GM18873 (cell line): ENCODE results near the gene ESYT2.
"Not testable (repeated sequence)": the region's sequence is repeated elsewhere in the genome, so short reads cannot be mapped to it uniquely, and the experiment has no call there.

Experiments
- ATAC-seq: cut with Tn5 transposase; IDR thresholded peaks from one replicate; pipeline ENCODE4 v1.9.1; 2021; ENCODE audit warnings: mild to moderate bottlenecking, moderate library complexity, moderate number of reproducible peaks; ENCODE audit not compliant: unreplicated experiment, low FRiP score

The ESYT2 gene

GRCh38 chr7:158703679-158704523 is 125.4 kb downstream of the ESYT2 start:
- ATAC-seq: not testable (repeated sequence)

GRCh38 chr7:158702944-158703343 is 126.4 kb downstream of the ESYT2 start:
- ATAC-seq: no peak

- no peak for ATAC-seq
Observed at GRCh38 chr7:158702196-158702595, 127.1 kb downstream of the ESYT2 start.

GRCh38 chr7:158700008-158700407 is 129.3 kb downstream of the ESYT2 start:
- no peak for ATAC-seq

- no peak for ATAC-seq
Observed at GRCh38 chr7:158699341-158699740, 130.0 kb downstream of the ESYT2 start.

GRCh38 chr7:158698657-158699195 is 130.6 kb downstream of the ESYT2 start:
- no peak for ATAC-seq

GRCh38 chr7:158697597-158697996 is 131.7 kb downstream of the ESYT2 start:
- ATAC-seq: not testable (repeated sequence)

GRCh38 chr7:158695726-158696452 is 133.4 kb downstream of the ESYT2 start:
- ATAC-seq: peak; percentile 70

GRCh38 chr7:158695056-158695455 is 134.3 kb downstream of the ESYT2 start:
- no peak for ATAC-seq

- ATAC-seq: no peak
Observed at GRCh38 chr7:158694650-158695049, 134.7 kb downstream of the ESYT2 start.

GRCh38 chr7:158689488-158689887 is 139.8 kb downstream of the ESYT2 start:
- ATAC-seq: no peak

- ATAC-seq: no peak
Observed at GRCh38 chr7:158687406-158687805, 141.9 kb downstream of the ESYT2 start.

- ATAC-seq: no peak
Observed at GRCh38 chr7:158685693-158686092, 143.6 kb downstream of the ESYT2 start.

- ATAC-seq: no peak
Observed at GRCh38 chr7:158684329-158684728, 145.0 kb downstream of the ESYT2 start.

- ATAC-seq: no peak
Observed at GRCh38 chr7:158683541-158683940, 145.8 kb downstream of the ESYT2 start.

- no peak for ATAC-seq
Observed at GRCh38 chr7:158682456-158682855, 146.9 kb downstream of the ESYT2 start.
